DMS79 (cell line): ENCODE measurements around the gene CSKMT.
"Not testable (repeated sequence)": the region's sequence is repeated elsewhere in the genome, so short reads cannot be mapped to it uniquely, and the experiment has no call there.

Experiments used
- DNase-seq: peaks from one replicate; lab custom pipeline; 2025; lab: John Stamatoyannopoulos, UW

CSKMT gene

DNA sequence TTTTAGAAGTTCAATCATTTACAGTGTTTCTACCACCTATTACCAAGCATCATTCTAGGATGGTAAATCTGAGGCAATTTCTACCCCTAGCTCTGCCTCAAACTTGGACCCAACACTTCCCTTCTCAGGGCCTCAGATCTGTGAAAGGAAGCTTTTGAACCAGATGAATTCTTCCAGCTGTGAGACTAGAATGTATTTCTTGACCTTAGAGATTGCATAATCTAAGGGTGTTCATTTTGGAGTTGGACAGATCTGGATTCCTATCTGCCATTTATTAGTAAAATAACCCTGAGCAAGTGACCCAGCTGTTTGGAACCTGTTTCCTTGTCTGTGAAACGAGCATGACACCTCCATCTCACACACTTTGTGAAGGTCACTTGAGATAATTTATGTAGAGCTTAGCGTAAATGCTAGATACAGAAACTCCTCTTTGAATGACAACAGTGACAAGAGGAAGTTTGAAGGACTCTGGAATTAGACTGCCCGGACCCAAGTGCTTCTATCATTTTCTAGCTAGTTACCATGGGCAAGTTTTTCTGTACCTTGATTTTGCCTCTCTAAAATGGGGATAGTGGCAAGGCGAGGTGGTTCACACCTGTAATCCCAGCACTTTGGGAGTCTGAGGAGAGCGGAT is 8.2 kb upstream of the CSKMT start:
- no peak for DNase-seq

GRCh38 chr11:62664405-62665074 is 572 bp upstream of the CSKMT start:
- peak; percentile 70 for DNase-seq

GRCh38 chr11:62665599-62666258 is 617 bp downstream of the CSKMT start:
- peak; percentile 19 for DNase-seq

DNA sequence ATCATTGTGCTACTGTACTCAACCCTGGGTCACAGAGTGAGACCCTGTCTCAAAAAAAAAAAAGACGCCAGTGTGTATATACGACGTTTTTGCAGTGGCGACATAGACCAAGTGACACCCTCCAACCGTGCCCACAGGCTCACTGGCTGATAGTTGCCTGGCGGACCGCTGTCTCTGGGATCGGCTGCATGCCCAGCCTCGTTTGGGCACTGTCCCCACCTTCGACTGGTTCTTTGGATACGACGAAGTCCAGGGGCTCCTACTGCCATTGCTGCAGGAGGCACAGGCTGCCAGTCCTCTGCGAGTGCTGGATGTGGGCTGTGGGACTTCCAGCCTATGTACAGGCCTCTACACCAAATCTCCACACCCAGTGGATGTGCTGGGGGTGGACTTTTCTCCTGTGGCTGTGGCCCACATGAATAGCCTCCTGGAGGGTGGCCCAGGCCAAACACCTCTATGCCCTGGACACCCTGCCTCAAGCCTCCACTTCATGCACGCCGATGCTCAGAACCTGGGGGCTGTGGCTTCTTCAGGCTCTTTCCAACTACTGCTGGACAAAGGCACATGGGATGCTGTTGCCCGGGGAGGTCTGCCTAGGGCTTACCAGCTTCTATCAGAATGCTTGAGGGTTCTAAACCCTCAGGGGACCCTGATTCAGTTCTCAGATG is 1.3 kb downstream of the CSKMT start:
- no peak for DNase-seq

GRCh38 chr11:62667460-62667859 is 2.3 kb downstream of the CSKMT start:
- DNase-seq = no peak

DNA sequence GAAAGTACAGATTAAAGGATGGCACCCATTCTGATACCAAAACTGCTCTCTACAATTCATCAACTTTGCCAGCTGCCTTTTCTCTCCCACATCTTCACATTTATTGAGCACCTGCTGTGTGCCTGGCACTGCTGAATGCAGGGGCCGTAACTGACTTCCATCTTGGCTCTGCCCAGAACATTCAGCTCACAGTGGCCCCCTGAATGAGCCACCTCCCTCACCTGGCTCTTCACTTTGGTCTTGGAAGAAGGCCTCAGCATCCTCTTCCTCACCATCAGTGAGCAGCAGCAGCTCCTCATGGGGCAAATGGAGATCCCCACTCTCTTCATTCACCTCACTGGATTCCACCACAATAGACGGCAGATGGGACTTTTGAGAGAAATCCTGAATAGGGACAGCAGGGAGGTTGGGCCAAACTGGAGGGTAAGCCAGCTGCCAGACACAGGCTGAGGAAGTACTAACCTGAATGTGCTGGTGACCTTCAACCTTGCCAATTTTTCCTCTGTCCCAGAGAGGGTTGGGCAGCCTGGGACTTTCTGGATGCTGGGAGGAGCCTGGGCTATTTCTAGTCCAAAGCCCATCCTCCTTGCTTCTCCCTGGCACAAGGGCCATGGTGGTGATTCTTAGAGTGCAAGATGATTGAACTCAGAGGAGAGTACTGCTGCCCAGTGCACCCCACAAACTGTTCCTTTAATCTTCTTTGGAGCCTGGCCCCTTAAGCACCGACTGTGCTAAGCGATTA is 4.5 kb downstream of the CSKMT start:
- DNase-seq = no peak

GRCh38 chr11:62671236-62671607 is 6.1 kb downstream of the CSKMT start:
- no peak for DNase-seq

DNA sequence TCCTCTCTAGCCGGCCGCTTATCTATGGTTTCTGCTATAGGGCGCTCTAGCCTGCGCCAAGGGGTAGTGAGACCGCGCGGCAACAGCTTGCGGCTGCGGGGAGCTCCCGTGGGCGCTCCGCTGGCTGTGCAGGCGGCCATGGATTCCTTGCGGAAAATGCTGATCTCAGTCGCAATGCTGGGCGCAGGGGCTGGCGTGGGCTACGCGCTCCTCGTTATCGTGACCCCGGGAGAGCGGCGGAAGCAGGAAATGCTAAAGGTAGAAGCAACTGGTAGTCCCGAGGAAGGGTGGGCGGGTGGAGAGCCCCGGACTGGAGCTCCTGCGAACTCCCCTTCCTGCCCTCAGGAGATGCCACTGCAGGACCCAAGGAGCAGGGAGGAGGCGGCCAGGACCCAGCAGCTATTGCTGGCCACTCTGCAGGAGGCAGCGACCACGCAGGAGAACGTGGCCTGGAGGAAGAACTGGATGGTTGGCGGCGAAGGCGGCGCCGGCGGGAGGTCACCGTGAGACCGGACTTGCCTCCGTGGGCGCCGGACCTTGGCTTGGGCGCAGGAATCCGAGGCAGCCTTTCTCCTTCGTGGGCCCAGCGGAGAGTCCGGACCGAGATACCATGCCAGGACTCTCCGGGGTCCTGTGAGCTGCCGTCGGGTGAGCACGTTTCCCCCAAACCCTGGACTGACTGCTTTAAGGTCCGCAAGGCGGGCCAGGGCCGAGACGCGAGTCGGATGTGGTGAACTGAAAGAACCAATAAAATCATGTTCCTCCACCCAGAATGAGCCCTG is 6.7 kb downstream of the CSKMT start, which contains the start of the genes LBHD1 and UQCC3:
Gene LBHD1 (minus strand): TSS at position 660 of the 782 bp plus-strand sequence. CDS start 2,236 bp downstream, outside the sequence.
Gene UQCC3 (plus strand): TSS at position 66 of the 782 bp plus-strand sequence. CDS start 73 bp downstream, at position 139.
- peak; percentile 68 for DNase-seq

GRCh38 chr11:62673196-62673525 is 8.0 kb downstream of the CSKMT start:
- no peak for DNase-seq

- not testable (repeated sequence) for DNase-seq
Measured at GRCh38 chr11:62675415-62675814, 10.3 kb downstream of the CSKMT start.

- no peak for DNase-seq
Measured at GRCh38 chr11:62676698-62677097, 11.6 kb downstream of the CSKMT start.

- no peak for DNase-seq
Measured at GRCh38 chr11:62677156-62677555, 12.0 kb downstream of the CSKMT start.

GRCh38 chr11:62677714-62678113 is 12.6 kb downstream of the CSKMT start:
- DNase-seq = no peak

- DNase-seq = no peak
Measured at GRCh38 chr11:62678433-62678769, 13.3 kb downstream of the CSKMT start.

GRCh38 chr11:62678770-62679696 is 13.9 kb downstream of the CSKMT start, which contains the start of gene UBXN1:
Gene UBXN1 (minus strand): TSS chr11:62679073. CDS start chr11:62678923, 150 bp downstream.
- DNase-seq = peak; percentile 72

DNA sequence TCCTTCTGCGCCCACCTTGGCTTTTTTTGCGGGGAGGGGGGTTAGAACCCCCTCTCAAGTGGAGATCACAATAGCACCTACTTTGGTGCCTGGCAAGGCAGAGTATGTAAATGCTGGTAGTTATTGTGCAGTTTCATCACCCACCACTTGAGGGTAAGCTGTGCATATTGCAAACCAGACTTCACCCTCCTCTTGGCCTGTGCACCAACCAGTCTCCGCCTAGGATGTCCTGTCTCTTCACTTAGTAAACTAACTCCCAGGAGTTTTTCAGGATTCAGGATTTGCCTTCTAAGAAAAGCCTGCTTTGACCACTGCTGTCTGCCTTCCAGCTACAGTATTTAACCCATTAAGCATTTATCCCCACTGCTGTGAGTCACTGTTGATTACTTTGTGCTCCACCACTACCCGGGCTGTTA is 15.7 kb downstream of the CSKMT start:
- peak; percentile 3 for DNase-seq

DNA sequence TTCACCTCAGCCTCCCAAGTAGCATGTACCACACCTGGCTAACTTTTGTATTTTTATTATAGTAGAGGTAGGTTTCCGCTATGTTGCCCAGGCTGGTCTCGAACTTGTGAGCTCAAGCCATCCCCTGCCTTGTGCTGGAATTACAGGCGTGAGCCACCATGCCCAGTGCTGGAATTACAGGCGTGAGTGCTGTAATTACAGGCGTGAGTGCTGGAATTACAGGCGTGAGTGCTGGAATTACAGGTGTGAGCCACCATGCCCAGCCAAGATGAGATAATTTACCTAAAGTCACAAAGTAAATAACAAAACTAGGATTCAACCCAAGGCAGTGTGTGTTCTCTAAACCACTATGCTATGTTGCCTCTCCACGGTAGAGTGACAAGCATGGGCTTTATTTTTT is 17.4 kb downstream of the CSKMT start:
- DNase-seq = no peak

DNA sequence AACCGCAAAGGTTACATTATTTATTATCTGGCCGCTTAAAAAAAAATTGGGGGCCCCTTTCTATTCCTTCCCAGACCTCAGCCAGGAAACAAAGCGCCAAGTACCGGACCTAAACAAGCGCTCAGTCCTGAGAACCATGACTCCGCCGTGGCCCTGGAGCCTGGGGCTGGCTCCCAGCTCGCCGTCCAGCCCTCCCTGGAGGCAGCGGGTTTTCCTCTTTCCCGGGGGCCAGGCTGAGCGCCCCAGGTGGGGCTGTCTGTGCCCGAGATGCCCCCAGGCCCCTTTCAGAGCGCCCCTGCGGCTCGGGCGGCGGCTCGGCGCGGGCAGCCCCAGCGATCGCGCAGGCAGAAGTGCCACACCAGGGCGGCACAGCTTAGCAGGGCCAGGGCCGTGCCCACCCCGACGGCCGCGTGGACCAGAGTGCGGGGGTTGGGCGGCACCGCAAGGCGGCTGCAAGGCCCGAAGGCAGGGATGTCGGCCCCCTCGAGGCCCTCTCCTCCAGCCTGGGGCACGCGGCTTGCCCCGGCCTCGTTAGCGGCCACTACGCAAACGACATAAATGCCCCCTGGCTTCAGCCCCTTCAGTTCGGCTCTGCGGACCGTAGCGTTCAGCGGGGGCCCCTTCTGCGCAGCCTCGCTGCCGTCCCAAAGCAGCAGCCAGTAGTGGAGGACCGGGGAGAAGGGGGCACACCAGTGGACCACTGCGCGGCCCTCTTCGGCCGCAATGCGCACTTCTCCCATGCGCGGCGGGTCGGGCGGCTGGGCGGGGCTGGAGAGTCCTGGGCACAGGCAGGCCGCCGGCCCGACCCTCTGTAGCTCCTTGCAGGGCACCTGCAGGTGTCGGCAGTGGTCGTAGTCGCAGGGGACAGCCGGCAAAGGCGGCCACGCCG is 22.6 kb downstream of the CSKMT start:
- no peak for DNase-seq

GRCh38 chr11:62688491-62688890 is 23.4 kb downstream of the CSKMT start:
- DNase-seq = no peak
